ENCODE results near the gene CYP39A1.

The CYP39A1 gene

DNA sequence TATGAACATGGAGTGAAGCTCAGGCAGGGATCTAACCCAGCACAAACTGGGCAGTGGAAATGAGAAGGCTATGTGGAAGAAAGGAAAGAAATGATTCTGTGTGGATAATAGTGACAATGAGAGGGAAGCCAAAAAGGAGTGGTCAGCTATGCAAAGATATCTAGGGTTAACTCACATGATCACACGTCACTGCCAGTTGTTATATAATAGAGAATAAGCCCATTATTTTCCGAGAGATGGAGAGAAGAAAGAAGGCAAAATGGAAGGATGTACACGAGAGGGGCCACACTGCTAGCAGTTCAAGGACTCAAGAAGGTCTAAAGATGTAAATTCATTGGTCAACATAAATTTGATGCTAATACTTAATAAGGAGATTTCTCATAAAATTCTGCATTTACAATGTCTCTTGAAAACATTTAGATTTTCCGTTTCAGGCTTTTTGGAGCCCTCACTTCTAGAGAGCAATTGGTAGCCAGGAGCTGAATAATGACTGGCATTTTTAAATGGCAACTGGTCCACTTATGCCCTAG lies 142.6 kb downstream of the CYP39A1 start:
- no peak for DNase-seq

DNA sequence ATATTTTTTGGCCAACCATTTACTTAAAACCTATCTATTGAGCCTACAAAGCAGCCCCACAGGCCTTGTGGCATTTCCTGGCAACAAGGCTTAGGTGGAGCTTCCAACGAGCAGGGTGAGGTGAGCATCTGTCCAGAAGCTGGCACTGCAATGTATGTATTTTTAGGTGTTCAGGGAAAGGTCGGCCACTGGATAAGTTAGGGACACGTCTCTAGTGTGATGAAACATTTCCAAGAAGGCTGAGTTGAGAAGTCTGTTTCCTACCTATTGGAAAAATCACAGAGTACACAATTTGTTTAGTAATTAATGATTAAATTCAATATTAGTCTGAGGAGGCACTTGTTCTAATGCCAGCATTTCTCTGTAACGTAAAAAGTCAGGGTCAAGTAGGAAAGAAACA lies 143.6 kb downstream of the CYP39A1 start:
- DNase-seq, result no peak

DNA sequence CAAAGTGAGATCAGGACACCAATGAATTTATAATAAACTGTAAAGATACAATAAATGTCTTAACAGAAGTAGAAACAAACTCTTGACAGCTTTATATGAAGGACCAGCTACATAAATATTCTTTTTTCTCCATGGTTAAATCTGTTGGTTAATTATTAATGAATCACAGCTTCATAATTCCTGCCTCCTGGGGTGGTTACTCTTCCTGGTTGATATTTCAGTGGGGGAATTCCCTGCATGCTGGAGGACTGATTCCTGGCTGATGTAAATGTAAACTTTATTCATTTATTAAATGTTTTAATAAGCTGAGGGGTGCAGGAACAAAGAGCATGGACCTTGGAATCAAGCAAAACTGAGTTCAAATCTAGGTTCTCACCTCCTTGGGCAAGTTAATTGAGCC lies 145.2 kb downstream of the CYP39A1 start:
- no peak for DNase-seq

GRCh38 chr6:46505693-46506512 lies 146.7 kb downstream of the CYP39A1 start:
- no peak for DNase-seq

- DNase-seq, result no peak
These were observed 148.4 kb downstream of the CYP39A1 start for GRCh38 chr6:46504242-46504641.

DNA sequence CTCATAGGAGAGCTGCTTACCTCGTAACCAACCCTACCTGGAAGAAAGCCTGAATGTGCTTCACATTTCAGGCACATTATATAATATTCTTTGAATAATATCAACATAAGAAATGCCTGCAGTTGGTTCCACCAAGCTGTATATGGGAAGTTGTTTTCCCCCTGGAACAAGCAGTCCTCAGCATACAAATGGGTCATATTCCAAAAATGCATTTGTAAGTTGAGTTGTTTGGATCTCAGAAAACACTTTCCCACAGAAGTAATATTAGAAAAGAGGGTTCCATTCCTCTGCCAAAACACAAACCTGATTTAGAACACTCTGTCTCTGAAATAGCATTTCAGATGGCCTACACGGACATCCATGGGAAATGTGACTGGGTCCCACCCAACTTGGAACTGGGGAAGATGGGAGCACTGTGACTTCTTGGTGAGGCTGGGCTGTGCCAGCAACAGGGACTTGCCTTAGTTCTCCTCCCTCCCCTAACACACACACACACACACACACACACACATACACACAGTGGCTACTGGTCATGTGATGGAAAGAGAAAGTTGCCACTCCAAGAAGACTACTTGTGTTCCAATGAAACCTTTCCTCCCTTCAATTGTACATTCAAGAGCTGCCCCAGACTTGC lies 150.0 kb downstream of the CYP39A1 start:
- DNase-seq, result no peak

DNA sequence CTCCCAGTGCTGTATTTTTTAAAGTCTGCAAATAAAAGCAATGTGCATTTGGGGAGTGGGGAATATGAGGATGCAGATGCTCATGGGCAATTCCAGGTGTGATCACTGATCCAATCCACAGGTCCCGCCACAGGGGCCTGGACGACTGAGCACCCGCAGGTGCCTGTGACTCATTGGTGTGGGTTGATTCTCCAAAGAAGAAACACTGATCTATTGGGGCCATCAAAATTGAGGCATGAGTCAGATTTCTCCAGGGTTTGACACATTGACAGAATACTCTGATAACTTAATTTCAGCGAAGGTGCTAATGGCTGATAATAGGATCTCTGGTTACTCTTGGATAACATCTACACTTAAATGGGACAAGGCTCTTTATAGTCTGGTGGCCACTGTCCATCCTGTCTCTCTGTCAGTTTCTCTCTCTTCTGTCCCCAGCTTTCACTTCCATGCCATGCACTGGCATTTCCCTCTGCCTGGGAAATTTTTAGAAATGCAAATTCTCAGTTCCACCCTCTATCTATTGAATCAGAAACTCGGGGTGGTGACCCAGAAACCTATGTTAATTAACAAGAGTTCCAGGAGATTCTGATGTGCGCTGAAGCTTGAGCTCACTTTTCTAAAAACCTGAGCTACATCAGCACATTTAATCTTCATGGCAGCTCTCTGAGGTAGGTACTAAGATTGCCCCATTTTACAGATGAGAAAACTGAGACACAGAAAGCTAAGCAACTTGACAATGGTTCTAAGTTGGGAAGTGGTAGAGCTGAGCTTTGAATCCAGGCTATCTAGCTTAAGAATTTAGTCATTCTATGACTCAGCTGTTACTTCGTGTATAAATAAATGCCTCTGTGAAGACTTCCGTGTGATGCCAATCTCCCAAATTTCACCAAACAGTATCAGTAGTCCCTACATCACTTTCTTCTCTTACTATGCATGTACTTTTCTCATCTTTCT lies 151.2 kb downstream of the CYP39A1 start:
- no peak for DNase-seq

DNA sequence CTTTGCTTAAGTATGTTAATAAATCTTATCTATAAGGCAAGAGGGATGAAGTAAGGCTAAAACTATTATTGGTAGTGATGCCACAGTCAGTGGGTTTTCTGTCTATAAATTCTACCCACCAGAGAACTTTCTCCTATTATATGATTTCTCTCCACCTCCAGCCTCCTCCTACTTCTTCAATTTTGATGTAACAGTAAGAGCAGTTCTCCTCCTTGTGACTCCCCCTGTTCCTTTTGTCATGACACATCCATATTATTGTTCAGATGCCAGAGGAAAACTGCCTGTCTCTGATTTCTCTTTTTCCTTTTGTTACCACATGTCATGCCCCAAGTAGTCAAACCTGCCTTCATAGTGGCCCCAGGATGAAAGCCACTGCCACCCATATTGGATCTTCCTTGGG lies 152.2 kb downstream of the CYP39A1 start:
- DNase-seq, result no peak

Data from hematopoietic multipotent progenitor cell treated with erythropoietin and hydrocortisone succinate and interleukin-3 and kit ligand, for 8 days (in vitro differentiated cells).